HG03575 (cell line): ENCODE measurements around the gene GPX4.
"Not testable (repeated sequence)": the region's sequence is repeated elsewhere in the genome, so short reads cannot be mapped to it uniquely, and the experiment has no call there.

Experiments
- ATAC-seq: cut with Tn5 transposase; IDR thresholded peaks from one replicate; pipeline ENCODE4 v1.9.1; 2021; ENCODE audit not compliant: unreplicated experiment, insufficient number of reproducible peaks, low FRiP score; ENCODE audit errors: extremely low read depth

The GPX4 gene

DNA sequence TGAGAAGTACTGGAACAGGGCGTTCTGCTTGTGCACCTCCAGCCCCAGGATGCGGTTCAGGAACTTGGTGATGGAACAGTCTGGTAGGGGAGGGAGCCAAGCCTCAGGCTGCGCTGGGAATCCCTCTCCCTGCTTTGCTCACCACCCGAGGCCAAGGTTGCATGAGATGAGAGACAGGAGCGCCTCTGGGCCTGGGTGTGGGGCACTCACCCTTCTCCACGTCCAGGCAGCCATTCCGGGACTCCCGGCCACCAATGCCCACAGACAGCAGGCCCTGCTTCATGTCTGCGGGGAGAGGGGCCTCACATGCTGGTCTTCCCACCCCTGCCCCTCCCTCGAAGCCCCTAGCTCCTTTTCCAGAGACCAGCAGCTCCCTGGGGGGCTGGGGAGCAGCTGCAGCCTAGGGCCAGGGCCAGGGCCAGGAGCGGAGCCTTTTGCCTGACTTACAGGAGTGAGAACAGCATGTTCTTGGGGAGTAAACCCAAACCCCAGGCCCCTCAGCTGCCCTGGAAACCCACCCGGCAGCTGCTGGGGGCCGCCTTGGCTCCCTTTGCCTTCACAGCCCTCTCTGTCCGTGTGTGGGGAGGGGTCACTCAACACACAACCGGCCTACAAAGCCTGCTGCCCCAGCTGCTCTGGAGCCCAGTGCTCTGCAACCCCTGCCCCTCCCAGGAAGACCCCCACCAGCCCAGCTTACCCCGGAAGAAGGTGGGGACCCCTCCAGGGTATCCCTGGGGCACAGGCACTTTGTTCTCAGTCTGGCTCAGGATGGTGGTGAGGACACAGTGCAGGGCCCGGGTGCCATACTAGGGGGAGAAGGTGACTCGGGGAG lies 7.2 kb downstream of the GPX4 start:
- no peak for ATAC-seq

- no peak for ATAC-seq
Observed at GRCh38 chr19:1111641-1112267, 8.0 kb downstream of the GPX4 start.

DNA sequence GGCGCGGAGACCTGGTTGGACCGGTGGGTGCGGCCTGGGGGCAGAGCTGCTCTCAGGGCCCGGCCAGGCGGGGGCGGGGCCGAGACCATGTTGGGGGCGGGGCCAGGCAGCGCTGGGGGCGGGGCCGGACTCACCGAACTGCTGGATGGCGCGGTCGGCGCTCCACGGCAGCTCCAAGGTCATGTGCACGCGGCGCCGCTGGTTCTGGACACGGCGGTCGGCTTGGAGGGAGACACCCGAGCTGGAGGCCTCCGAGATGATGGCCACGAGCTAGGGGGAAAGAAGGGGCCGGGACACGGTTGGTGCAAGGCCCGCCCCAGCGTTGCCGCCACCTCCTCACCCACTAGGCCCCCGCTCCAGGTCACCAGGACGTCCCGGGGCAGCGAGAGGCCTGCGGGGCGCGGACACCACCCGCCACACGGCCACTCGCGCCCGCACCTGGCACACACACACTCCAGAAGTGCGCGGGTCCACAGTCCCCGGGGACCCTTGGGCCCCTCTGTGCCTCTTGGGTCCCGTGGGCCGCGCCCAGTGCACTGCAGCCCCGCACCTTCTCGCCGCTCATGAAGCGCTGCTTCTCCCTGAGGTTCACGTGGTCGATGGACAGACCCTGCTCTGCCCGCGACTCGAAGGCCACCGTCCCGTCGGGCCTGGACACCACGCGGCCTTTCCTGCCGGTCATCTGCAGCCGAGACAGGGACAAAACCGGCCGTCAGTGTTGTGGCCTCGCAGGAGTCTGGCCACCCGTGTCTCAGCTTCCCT lies 8.7 kb downstream of the GPX4 start:
- no peak for ATAC-seq

DNA sequence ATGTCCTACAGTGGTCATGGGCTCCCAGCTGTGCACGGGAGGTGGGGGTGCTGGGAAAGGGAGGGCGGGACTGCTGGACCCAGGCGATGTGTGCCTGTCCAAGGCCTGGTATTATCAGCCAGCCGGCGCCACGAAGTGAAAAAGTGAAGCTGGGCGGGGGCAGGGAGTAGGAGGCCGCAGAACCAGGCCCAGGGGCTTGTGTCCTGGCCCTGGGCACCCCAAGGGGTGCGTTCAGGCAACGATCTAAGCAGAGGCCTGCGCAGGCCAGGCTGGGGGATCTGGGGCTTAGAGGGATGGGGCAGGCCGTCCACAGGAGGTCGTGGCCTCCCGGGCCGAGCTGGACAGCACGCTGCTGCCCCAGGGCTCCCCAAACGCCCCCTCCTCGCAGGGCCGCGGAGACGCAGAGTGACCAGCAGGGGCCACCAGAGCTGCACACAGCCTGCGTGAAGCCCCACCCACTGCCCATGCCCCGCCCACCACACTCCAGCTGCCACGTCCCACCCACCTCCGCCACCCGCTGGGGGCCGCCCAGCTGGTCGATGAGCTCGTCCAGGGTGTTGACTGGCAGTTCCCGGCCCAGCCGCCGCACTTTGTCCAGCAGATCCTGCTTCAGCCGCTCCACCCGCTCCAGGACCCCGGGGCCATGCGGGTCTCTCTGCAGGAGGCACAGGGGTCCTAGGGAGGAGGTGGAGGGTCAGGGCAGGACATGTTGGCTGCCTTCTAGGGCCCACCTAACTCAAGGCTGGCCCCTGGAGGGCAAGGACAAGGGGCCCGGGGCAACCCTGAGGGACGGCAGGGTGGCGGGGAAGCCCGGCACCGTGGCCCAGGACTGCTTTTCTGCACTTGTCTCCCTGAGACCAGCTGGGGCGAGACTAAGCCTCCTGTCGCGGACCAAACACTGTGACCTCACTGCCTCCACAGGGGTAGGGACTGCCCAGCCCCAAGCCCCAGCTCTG lies 9.5 kb downstream of the GPX4 start:
- no peak for ATAC-seq

DNA sequence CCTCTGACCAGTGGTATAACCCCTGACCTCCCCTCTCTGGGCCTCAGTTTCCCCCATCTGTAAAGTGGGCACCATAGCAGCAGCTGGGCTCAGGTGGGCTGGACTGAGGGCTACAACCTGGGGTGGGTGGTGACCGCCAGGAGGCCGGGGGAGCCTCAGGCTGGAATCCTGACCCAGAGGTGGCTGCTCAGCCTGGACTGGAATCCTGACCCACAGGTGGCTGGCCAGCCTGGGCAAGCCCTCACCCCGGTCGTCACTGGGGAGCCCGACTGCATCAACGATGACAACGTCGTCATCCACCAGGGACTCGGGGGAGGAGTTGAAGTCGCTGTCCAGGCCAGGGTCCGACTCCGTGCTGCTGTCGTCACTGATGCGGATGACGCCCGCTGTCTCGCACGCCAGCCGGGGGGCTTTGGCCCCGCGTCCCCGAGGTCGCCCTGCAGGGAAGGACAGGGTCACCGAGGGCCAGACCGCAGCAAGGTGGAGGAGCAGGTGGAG lies 10.2 kb downstream of the GPX4 start:
- ATAC-seq, result no peak

DNA sequence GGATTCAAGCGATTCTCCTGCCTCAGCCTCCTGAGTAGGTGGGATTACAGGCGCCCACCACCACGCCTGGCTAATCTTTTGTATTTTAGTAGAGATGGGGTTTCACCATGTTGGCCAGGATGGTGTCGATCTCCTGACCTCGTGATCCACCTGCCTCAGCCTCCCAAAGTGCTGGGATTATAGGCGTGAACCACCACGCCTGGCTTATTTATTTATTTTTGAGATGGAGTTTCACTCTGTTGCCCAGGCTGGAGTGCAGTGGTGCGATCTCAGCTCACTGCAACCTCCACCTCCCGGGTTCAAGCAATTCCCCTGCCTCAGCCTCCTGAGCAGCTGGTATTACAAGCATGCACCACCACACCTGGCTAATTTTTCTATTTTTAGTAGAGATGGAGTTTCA lies 10.9 kb downstream of the GPX4 start:
- ATAC-seq, result not testable (repeated sequence)

DNA sequence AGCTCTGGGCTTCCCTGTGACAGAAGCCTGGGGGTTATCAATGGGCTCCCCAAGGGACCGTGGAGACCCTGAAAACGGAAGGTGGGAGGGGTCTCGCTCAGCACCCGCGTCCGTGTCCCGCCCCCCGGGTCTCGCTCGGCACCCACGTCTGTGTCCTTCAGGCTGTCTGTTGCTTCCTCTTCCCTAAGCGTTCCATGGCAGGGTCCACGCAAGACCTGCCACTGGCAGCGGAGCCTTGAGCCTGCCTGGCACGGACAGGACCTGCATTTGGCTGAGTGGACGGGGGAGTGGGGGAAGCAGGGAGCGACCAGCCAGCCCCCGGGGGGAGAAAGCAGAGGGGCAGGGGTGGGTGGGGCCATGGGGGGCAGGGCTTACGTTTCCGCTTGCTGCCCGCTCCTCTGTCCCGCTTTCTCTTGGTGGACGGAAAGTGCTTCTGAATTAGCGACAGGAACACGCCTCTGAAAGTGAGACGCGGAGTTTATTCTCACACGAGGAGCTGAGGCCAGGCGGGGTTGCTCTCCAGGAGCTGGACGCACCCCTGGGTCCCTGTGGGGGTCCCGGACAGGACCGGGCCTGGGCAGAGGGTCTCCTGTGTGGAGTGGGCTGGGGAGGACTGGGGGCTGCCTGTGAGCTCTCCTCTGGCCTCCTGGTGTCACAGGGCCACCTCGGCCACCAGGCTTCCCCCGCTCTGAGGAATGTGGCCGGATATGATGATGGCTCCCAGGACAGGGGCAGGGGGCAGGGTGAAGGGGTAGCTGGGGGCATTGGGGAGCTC lies 12.0 kb downstream of the GPX4 start:
- no peak for ATAC-seq

DNA sequence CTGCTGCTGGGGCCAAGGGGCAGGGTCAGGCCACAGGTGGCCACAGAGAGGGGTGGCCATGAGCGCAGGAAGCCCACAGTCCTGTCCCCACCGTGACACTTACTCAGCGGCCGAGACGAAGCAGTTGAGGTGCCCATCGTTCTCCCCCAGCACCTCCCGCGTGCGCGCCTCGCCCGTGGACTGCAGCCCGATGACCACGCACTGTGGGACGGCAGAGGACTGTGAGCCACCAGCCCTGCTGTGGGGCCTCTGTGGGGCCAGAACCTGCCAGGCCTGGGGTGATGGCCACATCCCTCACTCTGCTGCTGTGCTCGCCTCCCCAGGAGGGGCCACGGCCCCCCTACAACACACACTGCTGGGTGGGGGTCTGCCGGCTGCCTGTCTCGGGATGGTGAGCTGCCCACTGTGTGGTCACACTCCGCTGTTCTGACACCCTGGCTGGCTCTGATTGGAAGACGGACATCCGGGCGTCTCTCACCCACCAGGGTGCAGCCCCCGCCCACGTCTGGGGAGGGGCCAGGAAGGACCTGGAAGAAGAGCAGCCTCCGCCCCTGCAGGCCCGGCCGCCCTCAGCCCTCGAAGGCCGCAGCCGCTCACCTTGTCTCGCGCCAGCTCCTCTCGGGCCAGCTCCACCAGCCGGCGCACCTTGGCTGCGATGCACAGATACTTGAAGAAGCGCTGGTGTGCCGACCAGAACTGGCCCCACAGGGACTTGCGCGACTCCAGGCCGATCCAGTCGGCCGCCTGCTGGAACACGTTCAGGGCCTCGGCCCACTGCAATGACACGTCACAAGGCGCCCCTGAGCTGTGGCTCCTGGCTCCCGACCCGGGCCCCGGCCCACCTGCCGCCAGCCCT lies 13.2 kb downstream of the GPX4 start:
- no peak for ATAC-seq

GRCh38 chr19:1117654-1118053 lies 13.9 kb downstream of the GPX4 start:
- ATAC-seq, result no peak

DNA sequence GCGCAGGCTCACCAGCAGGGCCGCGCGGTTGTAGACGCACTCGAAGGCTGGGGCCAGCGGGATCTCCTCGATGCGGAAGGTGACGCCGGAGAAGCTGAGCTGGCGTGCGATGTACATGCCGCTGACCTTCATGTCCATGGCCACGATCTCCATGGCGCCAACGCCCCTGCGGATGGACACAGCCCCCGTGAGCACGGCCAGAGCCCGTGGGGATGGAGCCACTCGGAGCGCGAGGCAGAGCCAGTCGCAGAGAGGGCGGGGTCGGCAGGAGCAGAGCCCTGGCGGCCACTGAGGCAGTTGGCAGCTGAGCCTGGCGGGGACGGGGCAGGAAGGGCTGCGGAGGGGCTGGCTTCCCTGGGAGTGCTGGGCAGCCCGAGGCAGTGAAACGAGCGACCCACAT lies 15.2 kb downstream of the GPX4 start:
- no peak for ATAC-seq

GRCh38 chr19:1119475-1120217 lies 15.9 kb downstream of the GPX4 start:
- ATAC-seq, result no peak

DNA sequence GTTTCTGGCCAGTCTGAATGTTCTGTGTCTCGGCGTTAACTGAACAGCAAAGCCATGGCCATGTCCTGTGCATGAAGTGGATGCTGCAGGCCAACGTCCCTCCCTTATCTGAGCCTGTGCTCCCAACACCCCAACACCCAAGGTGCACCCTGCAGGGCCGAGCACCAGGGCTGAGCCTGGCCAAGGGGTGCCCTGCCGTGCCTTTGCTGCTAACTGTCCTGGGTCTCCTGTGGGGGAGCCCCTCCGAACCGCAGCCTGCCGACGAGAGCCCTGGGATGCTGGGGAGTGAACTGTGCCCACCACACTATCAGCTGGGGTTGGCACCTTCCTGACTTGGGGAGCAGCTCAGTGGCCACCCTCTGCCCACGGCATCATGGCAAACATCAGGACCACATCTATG lies 17.6 kb downstream of the GPX4 start:
- ATAC-seq, result no peak

DNA sequence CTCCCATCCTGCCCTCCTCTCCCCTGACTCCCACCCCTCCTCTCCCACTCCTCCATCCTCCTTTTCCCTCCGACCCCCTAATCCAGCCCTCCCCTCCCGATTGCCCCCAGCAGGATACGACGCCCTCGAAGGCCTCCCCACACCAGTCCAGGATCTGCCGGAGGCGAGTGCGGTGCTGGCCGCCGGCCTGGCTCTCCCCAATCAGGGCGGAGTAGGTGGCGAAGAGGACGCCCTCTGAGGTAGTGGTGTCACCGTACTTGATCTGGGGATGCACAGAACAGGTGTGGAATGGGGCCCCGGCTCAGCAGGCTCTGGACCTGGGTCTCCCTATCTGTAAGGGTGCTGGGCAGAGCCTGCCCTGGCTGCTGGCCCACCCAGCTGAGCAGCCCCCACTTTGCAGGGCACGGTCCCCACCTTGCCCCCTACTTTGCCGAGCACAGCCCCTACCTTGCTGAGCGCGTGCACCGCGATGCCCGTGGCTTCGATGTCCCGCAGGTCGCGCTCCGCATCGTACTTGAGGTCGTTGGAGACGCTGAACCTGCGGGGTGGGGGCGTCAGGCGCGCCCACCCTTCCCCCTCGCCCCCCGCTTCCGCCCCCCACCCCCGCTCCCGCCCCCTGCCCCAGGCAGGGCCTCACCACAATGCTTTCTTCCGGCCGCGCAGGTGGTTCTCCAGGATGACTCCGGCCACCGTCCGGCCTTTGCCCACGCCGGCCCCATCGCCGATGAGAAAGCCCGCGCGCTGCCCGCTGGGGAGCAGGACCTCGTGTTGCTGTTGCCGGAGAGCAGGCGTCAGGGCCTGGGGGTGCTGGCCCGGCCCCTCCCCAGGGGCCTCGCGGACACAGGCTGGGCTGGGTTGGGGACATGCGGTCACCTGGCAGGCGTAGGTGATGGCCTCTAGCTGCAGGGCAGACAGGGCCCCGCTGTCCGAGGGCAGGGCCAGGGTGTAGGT lies 18.5 kb downstream of the GPX4 start:
- no peak for ATAC-seq

GRCh38 chr19:1122972-1123363 lies 19.2 kb downstream of the GPX4 start:
- ATAC-seq, result no peak

DNA sequence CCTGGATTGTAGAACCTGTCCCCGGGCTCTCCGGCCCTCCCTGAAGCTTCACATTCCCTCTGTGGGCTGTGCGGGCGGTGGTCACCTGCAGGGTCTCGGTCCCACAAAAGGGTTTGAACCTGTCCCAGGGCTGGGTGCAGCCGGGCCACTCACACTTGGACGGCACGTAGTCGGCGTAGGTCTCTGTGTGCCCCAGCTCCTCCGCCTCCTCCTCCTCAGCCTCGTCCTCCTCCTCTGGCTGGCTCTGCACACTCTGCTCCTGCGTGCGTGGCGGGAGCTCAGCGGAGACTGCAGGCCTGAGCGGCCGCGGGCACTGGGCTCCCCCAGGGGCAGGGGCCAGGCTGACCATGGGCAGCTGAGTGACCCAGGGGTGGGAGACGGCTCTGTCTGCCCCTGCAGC lies 19.6 kb downstream of the GPX4 start:
- no peak for ATAC-seq
